ENCODE results near the gene KCNJ18.
"Not testable (repeated sequence)": the region's sequence is repeated elsewhere in the genome, so short reads cannot be mapped to it uniquely, and the experiment has no call there.

KCNJ18 gene

DNA sequence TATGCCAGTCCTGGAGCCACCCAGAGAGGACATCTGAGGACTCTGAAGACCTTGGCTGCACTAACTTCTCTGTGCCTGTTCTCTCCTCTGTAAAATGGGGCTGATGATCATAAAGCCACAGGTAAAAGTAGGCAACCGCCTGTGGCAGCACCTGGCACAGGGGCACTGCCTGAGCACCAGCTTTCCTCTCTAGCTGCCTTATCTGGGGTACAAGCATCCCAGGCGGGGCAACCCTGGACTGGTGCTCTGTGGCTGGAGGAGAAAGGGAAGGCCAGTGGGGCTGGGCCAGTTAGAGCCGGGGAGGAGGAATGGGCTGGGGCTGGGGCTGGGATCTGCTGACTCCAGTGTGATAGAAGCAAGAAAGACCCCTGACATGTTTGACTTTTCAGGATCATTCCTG, 18.2 kb downstream of the KCNJ18 start:
- H3K4me1 ChIP-seq (ENCODE audit: control insufficient read depth, low read length); H3F3A ChIP-seq (ENCODE audit: control insufficient read depth, insufficient read depth); H3K9me2 ChIP-seq (replicated peaks; ENCODE audit: control insufficient read depth, low read length); H3K36me3 ChIP-seq (ENCODE audit: control insufficient read depth, low read length); H3K9me3 ChIP-seq (ENCODE audit: control insufficient read depth, insufficient read depth, low read length); H3K27me3 ChIP-seq (ENCODE audit: control insufficient read depth, low read length); H3K27ac ChIP-seq (ENCODE audit: low read depth, low read length); H3K4me2 ChIP-seq (ENCODE audit: low read length); H4K20me1 ChIP-seq (ENCODE audit: control insufficient read depth, insufficient read depth, low read depth, low read length); H3K4me3 ChIP-seq (ENCODE audit: low read length); H3K79me2 ChIP-seq (ENCODE audit: control insufficient read depth, low read length): not testable (repeated sequence)

- H3K4me2 ChIP-seq (ENCODE audit: low read length): no peak overlapping the region
- no peaks in the 10 kb centered on the region for H3K36me3 ChIP-seq (ENCODE audit: control insufficient read depth, low read length)
- H3K4me3 ChIP-seq (ENCODE audit: low read length): no peak overlapping the region
- H3K4me1 ChIP-seq (ENCODE audit: control insufficient read depth, low read length): no peaks in the 10 kb centered on the region
- H3K79me2 ChIP-seq (ENCODE audit: control insufficient read depth, low read length): no peaks in the 10 kb centered on the region
- H3K9me3 ChIP-seq (ENCODE audit: control insufficient read depth, insufficient read depth, low read length): no peaks in the 10 kb centered on the region
- TF ChIP-seq CTCF (IDR thresholded peaks at IDR 0.05; ENCODE audit: low read depth, low read length, poor library complexity, severe bottlenecking) (no peak), EZH2phosphoT487 (IDR thresholded peaks at IDR 0.05; ENCODE audit: borderline replicate concordance, low read length) (no peak)
- H3K27ac ChIP-seq (ENCODE audit: low read depth, low read length): no peak overlapping the region
- H4K20me1 ChIP-seq (ENCODE audit: control insufficient read depth, insufficient read depth, low read depth, low read length): no peaks in the 10 kb centered on the region
- no peaks in the 10 kb centered on the region for H3K9me2 ChIP-seq (replicated peaks; ENCODE audit: control insufficient read depth, low read length)
- H3K27me3 ChIP-seq (ENCODE audit: control insufficient read depth, low read length): no peaks in the 10 kb centered on the region
- H3F3A ChIP-seq (ENCODE audit: control insufficient read depth, insufficient read depth): no peaks in the 10 kb centered on the region
Measured at GRCh38 chr17:21711182-21711581, 18.9 kb downstream of the KCNJ18 start.

- not testable (repeated sequence) for H3K9me2 ChIP-seq (replicated peaks; ENCODE audit: control insufficient read depth, low read length); H4K20me1 ChIP-seq (ENCODE audit: control insufficient read depth, insufficient read depth, low read depth, low read length); H3K27ac ChIP-seq (ENCODE audit: low read depth, low read length); H3K36me3 ChIP-seq (ENCODE audit: control insufficient read depth, low read length); H3F3A ChIP-seq (ENCODE audit: control insufficient read depth, insufficient read depth); H3K27me3 ChIP-seq (ENCODE audit: control insufficient read depth, low read length); H3K4me3 ChIP-seq (ENCODE audit: low read length); H3K4me2 ChIP-seq (ENCODE audit: low read length); H3K9me3 ChIP-seq (ENCODE audit: control insufficient read depth, insufficient read depth, low read length); H3K79me2 ChIP-seq (ENCODE audit: control insufficient read depth, low read length); H3K4me1 ChIP-seq (ENCODE audit: control insufficient read depth, low read length)
Measured at GRCh38 chr17:21713020-21713419, 20.7 kb downstream of the KCNJ18 start.

DNA sequence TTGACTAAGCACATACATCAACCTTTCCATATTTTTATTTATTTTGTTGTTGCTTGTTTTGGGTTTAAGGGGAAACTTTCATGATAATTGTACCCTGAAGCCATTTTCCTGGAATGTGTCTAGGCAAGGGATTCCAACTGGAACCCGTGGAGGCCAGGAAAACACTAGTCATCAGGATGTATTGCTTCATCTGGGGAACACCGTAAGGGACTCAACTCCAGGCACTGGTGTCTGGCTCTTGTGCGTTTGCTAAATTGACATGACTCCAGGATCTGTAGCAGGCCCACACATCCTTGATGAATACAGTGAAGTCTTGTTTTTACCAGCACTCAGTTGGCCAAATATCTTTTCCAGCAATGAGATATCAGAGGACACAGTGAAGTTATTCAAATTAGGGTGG, 21.3 kb downstream of the KCNJ18 start:
- not testable (repeated sequence) for H3K27ac ChIP-seq (ENCODE audit: low read depth, low read length); H3K9me3 ChIP-seq (ENCODE audit: control insufficient read depth, insufficient read depth, low read length); H3K4me2 ChIP-seq (ENCODE audit: low read length); H3F3A ChIP-seq (ENCODE audit: control insufficient read depth, insufficient read depth); H3K79me2 ChIP-seq (ENCODE audit: control insufficient read depth, low read length); H3K36me3 ChIP-seq (ENCODE audit: control insufficient read depth, low read length); H4K20me1 ChIP-seq (ENCODE audit: control insufficient read depth, insufficient read depth, low read depth, low read length); H3K9me2 ChIP-seq (replicated peaks; ENCODE audit: control insufficient read depth, low read length); H3K27me3 ChIP-seq (ENCODE audit: control insufficient read depth, low read length); H3K4me1 ChIP-seq (ENCODE audit: control insufficient read depth, low read length); H3K4me3 ChIP-seq (ENCODE audit: low read length)

DNA sequence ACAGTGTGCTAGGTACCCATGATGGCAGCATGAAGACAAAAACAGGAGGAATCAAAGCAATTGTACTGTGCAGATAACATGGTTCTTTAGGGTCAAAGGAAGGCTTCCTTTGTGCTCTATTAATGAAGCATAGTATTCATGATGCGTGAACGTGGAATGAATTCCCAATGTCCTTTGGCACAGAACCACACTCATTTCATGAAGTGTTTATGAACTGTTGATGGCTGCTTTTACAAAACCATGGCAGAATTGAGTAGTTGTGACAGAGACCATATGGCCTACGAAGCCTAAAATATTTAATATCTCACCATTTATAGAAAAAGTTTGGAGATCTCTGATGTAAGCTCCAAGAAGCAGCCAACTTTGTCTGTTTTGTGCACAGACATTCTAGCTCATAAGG, 22.4 kb downstream of the KCNJ18 start:
- H3K9me2 ChIP-seq (replicated peaks; ENCODE audit: control insufficient read depth, low read length); H3K27ac ChIP-seq (ENCODE audit: low read depth, low read length); H3K4me2 ChIP-seq (ENCODE audit: low read length); H3K4me3 ChIP-seq (ENCODE audit: low read length); H3K27me3 ChIP-seq (ENCODE audit: control insufficient read depth, low read length); H3K79me2 ChIP-seq (ENCODE audit: control insufficient read depth, low read length); H3F3A ChIP-seq (ENCODE audit: control insufficient read depth, insufficient read depth); H4K20me1 ChIP-seq (ENCODE audit: control insufficient read depth, insufficient read depth, low read depth, low read length); H3K36me3 ChIP-seq (ENCODE audit: control insufficient read depth, low read length); H3K9me3 ChIP-seq (ENCODE audit: control insufficient read depth, insufficient read depth, low read length); H3K4me1 ChIP-seq (ENCODE audit: control insufficient read depth, low read length): not testable (repeated sequence)

DNA sequence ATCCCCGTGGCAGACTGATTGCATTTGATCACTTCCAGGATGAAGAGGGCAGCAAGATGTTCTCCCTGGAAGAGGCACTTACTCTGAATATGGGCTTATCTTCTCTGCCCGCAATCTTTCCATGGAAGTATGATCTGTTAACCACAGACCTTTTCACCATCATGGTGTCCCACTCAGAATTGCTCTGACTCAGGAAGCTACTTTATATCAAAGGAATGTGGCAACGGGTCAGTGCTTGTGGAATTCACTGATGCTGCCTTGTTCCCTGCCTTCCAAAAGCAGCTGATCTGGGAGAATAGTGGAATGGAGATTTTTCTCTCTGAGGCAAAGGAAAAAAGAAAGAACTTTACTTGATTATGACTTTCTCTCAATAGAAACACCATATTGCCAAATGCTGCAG, 23.6 kb downstream of the KCNJ18 start:
- H3K4me3 ChIP-seq (ENCODE audit: low read length); H3K4me2 ChIP-seq (ENCODE audit: low read length); H3K79me2 ChIP-seq (ENCODE audit: control insufficient read depth, low read length); H3K9me3 ChIP-seq (ENCODE audit: control insufficient read depth, insufficient read depth, low read length); H3K36me3 ChIP-seq (ENCODE audit: control insufficient read depth, low read length); H3K9me2 ChIP-seq (replicated peaks; ENCODE audit: control insufficient read depth, low read length); H4K20me1 ChIP-seq (ENCODE audit: control insufficient read depth, insufficient read depth, low read depth, low read length); H3F3A ChIP-seq (ENCODE audit: control insufficient read depth, insufficient read depth); H3K27ac ChIP-seq (ENCODE audit: low read depth, low read length); H3K27me3 ChIP-seq (ENCODE audit: control insufficient read depth, low read length); H3K4me1 ChIP-seq (ENCODE audit: control insufficient read depth, low read length): not testable (repeated sequence)

DNA sequence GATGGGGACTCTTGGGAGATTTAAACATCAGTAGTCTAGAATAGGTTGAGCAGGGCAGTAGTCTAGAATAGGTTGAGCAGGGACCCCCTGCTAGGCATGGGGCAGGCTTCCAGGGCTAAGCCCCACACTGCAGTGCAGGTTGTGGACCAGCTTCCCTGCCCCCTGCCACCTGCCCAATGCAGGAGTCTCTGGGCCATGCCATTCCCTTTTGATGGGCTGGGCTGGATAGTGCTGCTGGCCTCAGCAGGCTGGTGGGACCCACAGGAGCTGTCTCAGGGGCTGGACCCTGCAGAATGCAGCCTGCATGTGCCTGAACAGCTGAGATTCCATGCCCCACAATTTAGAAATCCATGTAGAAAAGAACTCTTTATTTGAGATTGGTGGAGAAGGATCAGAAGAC, 26.6 kb downstream of the KCNJ18 start:
- not testable (repeated sequence) for H3K9me2 ChIP-seq (replicated peaks; ENCODE audit: control insufficient read depth, low read length); H3K27me3 ChIP-seq (ENCODE audit: control insufficient read depth, low read length); H3K4me2 ChIP-seq (ENCODE audit: low read length); H3K4me3 ChIP-seq (ENCODE audit: low read length); H3K36me3 ChIP-seq (ENCODE audit: control insufficient read depth, low read length); H3K27ac ChIP-seq (ENCODE audit: low read depth, low read length); H3K79me2 ChIP-seq (ENCODE audit: control insufficient read depth, low read length); H3F3A ChIP-seq (ENCODE audit: control insufficient read depth, insufficient read depth); H3K4me1 ChIP-seq (ENCODE audit: control insufficient read depth, low read length); H4K20me1 ChIP-seq (ENCODE audit: control insufficient read depth, insufficient read depth, low read depth, low read length); H3K9me3 ChIP-seq (ENCODE audit: control insufficient read depth, insufficient read depth, low read length)

Data from DOHH2 (cell line).